ENCODE results near the gene KAZN. TPM values are rescaled to one million over a fixed set of nuclear protein-coding genes. Genes with fewer than 3 reads are reported as not detected.

The KAZN gene
- total RNA-seq, 1 donor from 2014 or later: 7.9 TPM

DNA sequence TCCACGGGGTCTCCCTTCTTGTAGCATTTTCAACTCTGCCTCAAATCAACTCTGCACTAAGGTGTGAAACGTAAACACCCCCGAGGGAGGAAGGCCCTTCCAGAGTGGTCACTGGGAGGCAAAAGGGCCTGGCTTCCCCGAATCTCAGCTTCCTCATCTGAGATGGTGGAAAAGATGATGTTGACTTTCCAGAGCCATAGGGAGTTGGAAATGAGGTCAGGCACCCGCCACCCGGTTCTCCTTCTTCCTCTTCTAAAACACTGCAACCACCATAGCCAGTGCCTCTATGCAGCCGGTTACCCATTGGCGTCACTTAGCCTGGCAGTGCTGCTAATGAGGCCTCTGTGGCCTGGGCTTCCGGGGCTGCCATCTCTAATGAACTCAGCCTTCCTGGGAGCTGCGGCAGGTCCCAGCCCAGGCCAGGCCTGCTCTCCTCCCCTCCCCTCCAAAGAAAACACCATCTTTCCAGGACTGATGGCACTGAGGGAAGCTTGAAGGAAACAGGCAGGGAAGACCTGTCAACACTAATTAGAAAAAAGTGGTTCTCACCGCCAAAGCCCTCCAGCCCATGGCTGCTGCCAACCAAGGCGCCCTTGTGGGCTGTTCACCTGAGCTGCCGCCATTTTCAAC lies 175.0 kb downstream of the KAZN start:
- H3K27me3 Mint-ChIP-seq (ENCODE audit: unreplicated experiment): no peaks in the 10 kb centered on the region
- H3K36me3 Mint-ChIP-seq (ENCODE audit: unreplicated experiment): no peaks in the 10 kb centered on the region
- no peak for DNase-seq
- H3K9me3 Mint-ChIP-seq (ENCODE audit: unreplicated experiment): peaks cover 2% of the 10 kb centered on the region
- no peaks in the 10 kb centered on the region for H3K4me1 Mint-ChIP-seq (ENCODE audit: low read depth, unreplicated experiment)
- H3K4me3 Mint-ChIP-seq (ENCODE audit: unreplicated experiment): no peak overlapping the region
- H3K27ac Mint-ChIP-seq (ENCODE audit: unreplicated experiment): no peak overlapping the region
- TF ChIP-seq, protein P1, sequence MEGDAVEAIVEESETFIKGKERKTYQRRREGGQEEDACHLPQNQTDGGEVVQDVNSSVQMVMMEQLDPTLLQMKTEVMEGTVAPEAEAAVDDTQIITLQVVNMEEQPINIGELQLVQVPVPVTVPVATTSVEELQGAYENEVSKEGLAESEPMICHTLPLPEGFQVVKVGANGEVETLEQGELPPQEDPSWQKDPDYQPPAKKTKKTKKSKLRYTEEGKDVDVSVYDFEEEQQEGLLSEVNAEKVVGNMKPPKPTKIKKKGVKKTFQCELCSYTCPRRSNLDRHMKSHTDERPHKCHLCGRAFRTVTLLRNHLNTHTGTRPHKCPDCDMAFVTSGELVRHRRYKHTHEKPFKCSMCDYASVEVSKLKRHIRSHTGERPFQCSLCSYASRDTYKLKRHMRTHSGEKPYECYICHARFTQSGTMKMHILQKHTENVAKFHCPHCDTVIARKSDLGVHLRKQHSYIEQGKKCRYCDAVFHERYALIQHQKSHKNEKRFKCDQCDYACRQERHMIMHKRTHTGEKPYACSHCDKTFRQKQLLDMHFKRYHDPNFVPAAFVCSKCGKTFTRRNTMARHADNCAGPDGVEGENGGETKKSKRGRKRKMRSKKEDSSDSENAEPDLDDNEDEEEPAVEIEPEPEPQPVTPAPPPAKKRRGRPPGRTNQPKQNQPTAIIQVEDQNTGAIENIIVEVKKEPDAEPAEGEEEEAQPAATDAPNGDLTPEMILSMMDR (IDR thresholded peaks at IDR 0.05; ENCODE audit: partially characterized antibody, unreplicated experiment): no peak

DNA sequence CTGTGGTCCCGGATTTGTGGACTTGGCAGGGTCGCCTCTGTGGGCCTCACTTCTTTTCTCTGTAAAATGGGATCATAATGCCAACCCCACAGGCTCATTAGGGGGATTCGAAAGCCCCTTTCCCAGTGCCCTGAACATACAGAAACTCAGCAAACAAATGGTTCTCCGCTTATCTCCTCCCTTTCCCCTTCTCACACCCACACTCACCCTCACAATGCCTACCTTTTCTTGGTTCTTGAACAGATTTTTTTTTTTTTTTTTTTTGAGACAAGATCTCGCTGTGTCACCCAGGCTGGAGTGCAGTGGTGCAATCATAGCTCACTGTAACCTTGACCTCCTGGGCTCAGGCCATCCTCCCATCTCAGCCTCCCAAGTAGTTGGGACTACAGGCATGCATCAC lies 175.7 kb downstream of the KAZN start:
- TF ChIP-seq, protein P1 (IDR thresholded peaks at IDR 0.05; ENCODE audit: partially characterized antibody, unreplicated experiment): no peak
- Mint-ChIP-seq H3K4me3 (ENCODE audit: unreplicated experiment) (no peak overlapping the region), H3K27me3 (ENCODE audit: unreplicated experiment) (no peaks in the 10 kb centered on the region), H3K4me1 (ENCODE audit: low read depth, unreplicated experiment) (no peaks in the 10 kb centered on the region), H3K36me3 (ENCODE audit: unreplicated experiment) (no peaks in the 10 kb centered on the region), H3K9me3 (ENCODE audit: unreplicated experiment) (peaks cover 2% of the 10 kb centered on the region), H3K27ac (ENCODE audit: unreplicated experiment) (no peak overlapping the region)
- no peak for DNase-seq

DNA sequence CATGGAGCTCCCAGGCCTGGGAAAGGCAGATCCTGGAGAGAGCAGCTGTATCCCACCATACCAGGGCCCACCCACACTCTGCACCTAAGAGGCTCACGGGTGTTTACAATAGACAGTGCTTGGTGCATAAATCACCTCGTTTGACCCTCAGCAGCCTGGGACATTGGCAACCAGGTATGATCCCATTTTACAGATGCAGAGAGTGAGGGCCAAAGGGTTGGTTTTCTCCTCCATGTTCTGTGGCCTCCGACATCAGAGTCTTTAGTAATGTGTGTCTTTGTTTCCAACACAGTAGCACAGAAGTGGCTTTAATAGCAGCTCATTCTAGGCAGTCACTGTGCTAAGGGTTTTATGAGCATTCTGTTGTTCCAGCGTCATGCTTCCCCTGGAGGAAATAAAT lies 176.5 kb downstream of the KAZN start:
- Mint-ChIP-seq H3K9me3 (ENCODE audit: unreplicated experiment) (peaks cover 2% of the 10 kb centered on the region), H3K27me3 (ENCODE audit: unreplicated experiment) (no peaks in the 10 kb centered on the region), H3K36me3 (ENCODE audit: unreplicated experiment) (no peaks in the 10 kb centered on the region), H3K4me1 (ENCODE audit: low read depth, unreplicated experiment) (peaks cover 2% of the 10 kb centered on the region), H3K4me3 (ENCODE audit: unreplicated experiment) (no peak overlapping the region), H3K27ac (ENCODE audit: unreplicated experiment) (no peak overlapping the region)
- TF ChIP-seq, protein P1 (IDR thresholded peaks at IDR 0.05; ENCODE audit: partially characterized antibody, unreplicated experiment): no peak
- DNase-seq: no peak

DNA sequence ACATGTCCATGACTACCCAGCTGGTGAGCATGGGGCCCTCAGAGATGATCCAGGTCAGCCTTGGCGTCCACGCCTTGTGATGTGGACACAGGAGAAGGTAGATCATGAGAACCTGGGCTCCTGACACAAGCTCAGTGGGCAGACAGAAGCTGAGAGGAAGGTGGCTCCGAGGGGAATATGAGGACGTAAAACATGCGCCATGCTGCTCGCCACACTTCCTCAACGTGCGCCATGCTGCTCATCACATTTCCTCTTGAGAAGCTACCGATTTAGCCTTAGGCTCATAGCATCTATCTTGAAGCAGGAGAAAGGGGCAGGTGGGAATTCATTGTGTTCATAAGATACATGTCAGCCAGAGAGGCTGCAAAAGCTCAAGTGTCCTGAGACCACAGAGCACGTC lies 176.9 kb downstream of the KAZN start:
- H3K4me1 Mint-ChIP-seq (ENCODE audit: low read depth, unreplicated experiment): peaks cover 5% of the 10 kb centered on the region
- TF ChIP-seq, protein P1 (IDR thresholded peaks at IDR 0.05; ENCODE audit: partially characterized antibody, unreplicated experiment): no peak
- no peak overlapping the region for H3K27ac Mint-ChIP-seq (ENCODE audit: unreplicated experiment)

More for the DNA sequence above, 176.9 kb downstream of the KAZN start:
- no peaks in the 10 kb centered on the region for H3K27me3 Mint-ChIP-seq (ENCODE audit: unreplicated experiment)
- peaks cover 2% of the 10 kb centered on the region for H3K9me3 Mint-ChIP-seq (ENCODE audit: unreplicated experiment)
- no peak for DNase-seq
- H3K4me3 Mint-ChIP-seq (ENCODE audit: unreplicated experiment): no peak overlapping the region
- H3K36me3 Mint-ChIP-seq (ENCODE audit: unreplicated experiment): no peaks in the 10 kb centered on the region
